Endodermal cell (in vitro differentiated cells): ENCODE results near the gene NABP1. TPM values are rescaled to one million over a fixed set of nuclear protein-coding genes. Genes with fewer than 3 reads are reported as not detected.

Experiments used
- DNase-seq: peaks from one replicate; pipeline ENCODE4 v3.0.0-alpha.2; 2017
- H3K27ac ChIP-seq: 2 replicates; pipeline ENCODE4 v1.5.1; 2013; ENCODE audit warnings: mild to moderate bottlenecking, low read depth, low read length, moderate library complexity
- H3K27me3 ChIP-seq: 2 replicates; pipeline ENCODE4 v1.6.1; 2013; ENCODE audit warnings: mild to moderate bottlenecking, low read length, moderate library complexity; ENCODE audit not compliant: insufficient read depth, control insufficient read depth, poor library complexity, severe bottlenecking
- H3K36me3 ChIP-seq: 2 replicates; pipeline ENCODE4 v1.7.0; 2013; ENCODE audit warnings: mild to moderate bottlenecking, low read length, moderate library complexity; ENCODE audit not compliant: control insufficient read depth, insufficient read depth
- H3K4me1 ChIP-seq: one replicate; pipeline ENCODE4 v1.7.0; 2013; ENCODE audit warnings: low read length; ENCODE audit not compliant: control insufficient read depth, insufficient read depth
- H3K4me3 ChIP-seq: 2 replicates; pipeline ENCODE4 v1.5.1; 2013; ENCODE audit warnings: mild to moderate bottlenecking, low read length, moderate library complexity
- H3K9ac ChIP-seq: 2 replicates; pipeline ENCODE4 v1.6.1; 2013; ENCODE audit warnings: mild to moderate bottlenecking, low read length, moderate library complexity; ENCODE audit not compliant: poor library complexity, severe bottlenecking; ENCODE audit errors: extremely low read depth
- H3K9me3 ChIP-seq: 2 replicates; pipeline ENCODE4 v1.6.1; 2013; ENCODE audit warnings: mild to moderate bottlenecking, low read length, moderate library complexity; ENCODE audit not compliant: control insufficient read depth
- H3K27ac Mint-ChIP-seq: 2 replicates; pipeline ENCODE4 v1.8.0; 2020; ENCODE audit warnings: mixed read lengths
- H3K27me3 Mint-ChIP-seq: 2 replicates; pipeline ENCODE4 v1.8.0; 2021; ENCODE audit warnings: mild to moderate bottlenecking, mixed read lengths; ENCODE audit not compliant: insufficient read depth
- H3K36me3 Mint-ChIP-seq: 2 replicates; pipeline ENCODE4 v1.8.0; 2020; ENCODE audit warnings: low read depth, mixed read lengths
- H3K4me1 Mint-ChIP-seq: 2 replicates; pipeline ENCODE4 v1.8.0; 2020; ENCODE audit warnings: mixed read lengths
- H3K4me3 Mint-ChIP-seq: 2 replicates; pipeline ENCODE4 v1.8.0; 2020; ENCODE audit warnings: mild to moderate bottlenecking, moderate library complexity, mixed read lengths
- H3K9me3 Mint-ChIP-seq: 2 replicates; pipeline ENCODE4 v1.8.0; 2020; ENCODE audit warnings: mild to moderate bottlenecking, mixed read lengths
- WGBS, 2 experiments: methylation state at CpG; one replicate each; pipeline versions ENCODE4 v1.1.5 to v1.1.7; 2013; ENCODE audit warnings: missing lambda C conversion rate in 2 of 2, mixed read lengths in 1 of 2; ENCODE audit not compliant: insufficient coverage in 1 of 2, insufficient read length in 1 of 2; 5-methylcytosine and 5-hydroxymethylcytosine counted together
- total RNA-seq, 2 donors: library from RNA; stranded (reverse); fragmentation: NEBNext Ultra II Directional in 1 of 2; extraction: Animal tissue kit (Norgen Biotek cat#: 25700) in 1 of 2; gene quantifications; 2 replicates in 1 of 2; 3 replicates in 1 of 2; pipeline ENCODE4 v1.2.1, GENCODE V29; 2021
- TF ChIP-seq, protein P1 (sequence below): fragments of 200-600 bp; sonication (generic); conservative IDR thresholded peaks from 2 replicates; pipeline ENCODE4 v1.5.0; 2021; ENCODE audit warnings: antibody characterized with exemption, mild to moderate bottlenecking

The NABP1 gene
- total RNA-seq, 2 donors from 2014 or later: 5.8 to 8.7 TPM

GRCh38 chr2:191721331-191721730 lies 43.4 kb downstream of the NABP1 start:
- 54% methylated on average over 2 of the region's 2 CpGs; no CpG with 5 or more reads in 1 of the 2 experiments for WGBS, 2 experiments
- Mint-ChIP-seq H3K36me3 (no peaks in the 10 kb centered on the region), H3K27ac (no peak overlapping the region), H3K4me3 (no peak overlapping the region), H3K9me3 (no peaks in the 10 kb centered on the region), H3K4me1 (no peaks in the 10 kb centered on the region), H3K27me3 (no peaks in the 10 kb centered on the region)
- Histone ChIP-seq H3K9me3 (no peaks in the 10 kb centered on the region), H3K9ac (no peak overlapping the region), H3K27ac (no peak overlapping the region), H3K4me1 (no peaks in the 10 kb centered on the region), H3K27me3 (no peaks in the 10 kb centered on the region), H3K4me3 (no peak overlapping the region), H3K36me3 (no peaks in the 10 kb centered on the region)
- peak; percentile 71 for DNase-seq
- TF ChIP-seq, protein P1, sequence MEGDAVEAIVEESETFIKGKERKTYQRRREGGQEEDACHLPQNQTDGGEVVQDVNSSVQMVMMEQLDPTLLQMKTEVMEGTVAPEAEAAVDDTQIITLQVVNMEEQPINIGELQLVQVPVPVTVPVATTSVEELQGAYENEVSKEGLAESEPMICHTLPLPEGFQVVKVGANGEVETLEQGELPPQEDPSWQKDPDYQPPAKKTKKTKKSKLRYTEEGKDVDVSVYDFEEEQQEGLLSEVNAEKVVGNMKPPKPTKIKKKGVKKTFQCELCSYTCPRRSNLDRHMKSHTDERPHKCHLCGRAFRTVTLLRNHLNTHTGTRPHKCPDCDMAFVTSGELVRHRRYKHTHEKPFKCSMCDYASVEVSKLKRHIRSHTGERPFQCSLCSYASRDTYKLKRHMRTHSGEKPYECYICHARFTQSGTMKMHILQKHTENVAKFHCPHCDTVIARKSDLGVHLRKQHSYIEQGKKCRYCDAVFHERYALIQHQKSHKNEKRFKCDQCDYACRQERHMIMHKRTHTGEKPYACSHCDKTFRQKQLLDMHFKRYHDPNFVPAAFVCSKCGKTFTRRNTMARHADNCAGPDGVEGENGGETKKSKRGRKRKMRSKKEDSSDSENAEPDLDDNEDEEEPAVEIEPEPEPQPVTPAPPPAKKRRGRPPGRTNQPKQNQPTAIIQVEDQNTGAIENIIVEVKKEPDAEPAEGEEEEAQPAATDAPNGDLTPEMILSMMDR: no peak

GRCh38 chr2:191724015-191724414 lies 46.1 kb downstream of the NABP1 start:
- no peak overlapping the region for H3K27ac Mint-ChIP-seq
- no peaks in the 10 kb centered on the region for H3K4me1 ChIP-seq
- H3K27ac ChIP-seq: no peak overlapping the region
- no peak overlapping the region for H3K4me3 ChIP-seq
- no peak for DNase-seq
- no peaks in the 10 kb centered on the region for H3K9me3 Mint-ChIP-seq
- 94% methylated on average over 1 of the region's 1 CpG; no CpG with 5 or more reads in 1 of the 2 experiments for WGBS, 2 experiments
- H3K9ac ChIP-seq: no peak overlapping the region
- no peaks in the 10 kb centered on the region for H3K36me3 ChIP-seq
- H3K4me1 Mint-ChIP-seq: no peaks in the 10 kb centered on the region
- H3K27me3 Mint-ChIP-seq: no peaks in the 10 kb centered on the region
- H3K36me3 Mint-ChIP-seq: no peaks in the 10 kb centered on the region
- H3K4me3 Mint-ChIP-seq: no peak overlapping the region
- no peaks in the 10 kb centered on the region for H3K27me3 ChIP-seq
- H3K9me3 ChIP-seq: no peaks in the 10 kb centered on the region
- TF ChIP-seq, protein P1: no peak

- Histone ChIP-seq H3K27ac (no peak overlapping the region), H3K36me3 (no peaks in the 10 kb centered on the region), H3K4me1 (no peaks in the 10 kb centered on the region), H3K9ac (no peak overlapping the region), H3K27me3 (no peaks in the 10 kb centered on the region), H3K4me3 (no peak overlapping the region), H3K9me3 (no peaks in the 10 kb centered on the region)
- TF ChIP-seq, protein P1: peak; percentile 68
- no peaks in the 10 kb centered on the region for H3K36me3 Mint-ChIP-seq
- no peak for DNase-seq
- H3K27me3 Mint-ChIP-seq: no peaks in the 10 kb centered on the region
- WGBS, 2 experiments: 40 to 66% methylated on average over 1 to 5 of the region's 5 CpGs
- H3K9me3 Mint-ChIP-seq: no peaks in the 10 kb centered on the region
- H3K4me3 Mint-ChIP-seq: no peak overlapping the region
- H3K27ac Mint-ChIP-seq: no peak overlapping the region
- no peaks in the 10 kb centered on the region for H3K4me1 Mint-ChIP-seq
Observed at GRCh38 chr2:191728750-191729624, 51.1 kb downstream of the NABP1 start.
